WI38 (cell line): Measurements from ENCODE around the gene PSME3IP1.

Experiments
- H3K4me3 ChIP-seq: 2 replicates; pipeline ENCODE4 v1.5.1; 2011; ENCODE audit warnings: low read depth, mild to moderate bottlenecking, control low read depth, low read length
- TF ChIP-seq, protein P1 (sequence below): IDR thresholded peaks from 2 replicates; pipeline ENCODE4 v1.5.1; 2012; ENCODE audit warnings: low read depth, mild to moderate bottlenecking, control low read depth, low read length

Gene PSME3IP1, protein sequence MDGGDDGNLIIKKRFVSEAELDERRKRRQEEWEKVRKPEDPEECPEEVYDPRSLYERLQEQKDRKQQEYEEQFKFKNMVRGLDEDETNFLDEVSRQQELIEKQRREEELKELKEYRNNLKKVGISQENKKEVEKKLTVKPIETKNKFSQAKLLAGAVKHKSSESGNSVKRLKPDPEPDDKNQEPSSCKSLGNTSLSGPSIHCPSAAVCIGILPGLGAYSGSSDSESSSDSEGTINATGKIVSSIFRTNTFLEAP

DNA sequence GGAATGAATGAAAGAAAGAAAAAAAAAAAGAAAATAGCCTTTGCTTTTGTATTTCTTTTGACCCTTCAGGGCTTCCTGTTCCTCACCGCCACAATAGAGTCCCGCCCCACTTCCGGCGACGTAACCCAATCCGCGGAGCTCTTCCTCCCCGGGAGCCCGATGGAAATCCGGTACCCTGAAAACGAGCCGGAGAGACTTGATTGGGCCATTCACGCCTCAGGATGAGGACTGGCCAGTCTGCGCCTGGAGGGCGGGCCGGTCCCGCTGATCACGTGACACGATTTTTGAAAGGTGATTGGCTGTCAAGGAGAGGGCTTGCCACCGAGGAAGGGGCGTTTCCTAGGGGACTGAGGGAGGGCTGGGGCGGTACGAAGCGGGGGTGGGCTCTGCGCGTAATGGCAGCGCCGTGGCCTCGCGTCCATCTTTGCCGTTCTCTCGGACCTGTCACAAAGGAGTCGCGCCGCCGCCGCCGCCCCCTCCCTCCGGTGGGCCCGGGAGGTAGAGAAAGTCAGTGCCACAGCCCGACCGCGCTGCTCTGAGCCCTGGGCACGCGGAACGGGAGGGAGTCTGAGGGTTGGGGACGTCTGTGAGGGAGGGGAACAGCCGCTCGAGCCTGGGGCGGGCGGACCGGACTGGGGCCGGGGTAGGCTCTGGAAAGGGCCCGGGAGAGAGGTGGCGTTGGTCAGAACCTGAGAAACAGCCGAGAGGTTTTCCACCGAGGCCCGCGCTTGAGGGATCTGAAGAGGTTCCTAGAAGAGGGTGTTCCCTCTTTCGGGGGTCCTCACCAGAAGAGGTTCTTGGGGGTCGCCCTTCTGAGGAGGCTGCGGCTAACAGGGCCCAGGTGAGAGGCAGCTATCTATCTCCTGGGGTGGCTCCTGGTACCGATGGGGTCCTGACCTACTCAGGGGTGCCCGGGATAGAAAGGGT is at the start of gene PSME3IP1, which contains the start of gene RSPRY1:
Gene PSME3IP1 (minus strand): TSS at position 95 of the 927 bp plus-strand sequence. CDS start 12,185 bp downstream, outside the sequence.
Gene RSPRY1 (plus strand): TSS at position 385 of the 927 bp plus-strand sequence. CDS start 18,330 bp downstream, outside the sequence.
- TF ChIP-seq, protein P1, sequence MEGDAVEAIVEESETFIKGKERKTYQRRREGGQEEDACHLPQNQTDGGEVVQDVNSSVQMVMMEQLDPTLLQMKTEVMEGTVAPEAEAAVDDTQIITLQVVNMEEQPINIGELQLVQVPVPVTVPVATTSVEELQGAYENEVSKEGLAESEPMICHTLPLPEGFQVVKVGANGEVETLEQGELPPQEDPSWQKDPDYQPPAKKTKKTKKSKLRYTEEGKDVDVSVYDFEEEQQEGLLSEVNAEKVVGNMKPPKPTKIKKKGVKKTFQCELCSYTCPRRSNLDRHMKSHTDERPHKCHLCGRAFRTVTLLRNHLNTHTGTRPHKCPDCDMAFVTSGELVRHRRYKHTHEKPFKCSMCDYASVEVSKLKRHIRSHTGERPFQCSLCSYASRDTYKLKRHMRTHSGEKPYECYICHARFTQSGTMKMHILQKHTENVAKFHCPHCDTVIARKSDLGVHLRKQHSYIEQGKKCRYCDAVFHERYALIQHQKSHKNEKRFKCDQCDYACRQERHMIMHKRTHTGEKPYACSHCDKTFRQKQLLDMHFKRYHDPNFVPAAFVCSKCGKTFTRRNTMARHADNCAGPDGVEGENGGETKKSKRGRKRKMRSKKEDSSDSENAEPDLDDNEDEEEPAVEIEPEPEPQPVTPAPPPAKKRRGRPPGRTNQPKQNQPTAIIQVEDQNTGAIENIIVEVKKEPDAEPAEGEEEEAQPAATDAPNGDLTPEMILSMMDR = no peak
- H3K4me3 ChIP-seq = peak within 1 kb of the TSS; percentile 97

DNA sequence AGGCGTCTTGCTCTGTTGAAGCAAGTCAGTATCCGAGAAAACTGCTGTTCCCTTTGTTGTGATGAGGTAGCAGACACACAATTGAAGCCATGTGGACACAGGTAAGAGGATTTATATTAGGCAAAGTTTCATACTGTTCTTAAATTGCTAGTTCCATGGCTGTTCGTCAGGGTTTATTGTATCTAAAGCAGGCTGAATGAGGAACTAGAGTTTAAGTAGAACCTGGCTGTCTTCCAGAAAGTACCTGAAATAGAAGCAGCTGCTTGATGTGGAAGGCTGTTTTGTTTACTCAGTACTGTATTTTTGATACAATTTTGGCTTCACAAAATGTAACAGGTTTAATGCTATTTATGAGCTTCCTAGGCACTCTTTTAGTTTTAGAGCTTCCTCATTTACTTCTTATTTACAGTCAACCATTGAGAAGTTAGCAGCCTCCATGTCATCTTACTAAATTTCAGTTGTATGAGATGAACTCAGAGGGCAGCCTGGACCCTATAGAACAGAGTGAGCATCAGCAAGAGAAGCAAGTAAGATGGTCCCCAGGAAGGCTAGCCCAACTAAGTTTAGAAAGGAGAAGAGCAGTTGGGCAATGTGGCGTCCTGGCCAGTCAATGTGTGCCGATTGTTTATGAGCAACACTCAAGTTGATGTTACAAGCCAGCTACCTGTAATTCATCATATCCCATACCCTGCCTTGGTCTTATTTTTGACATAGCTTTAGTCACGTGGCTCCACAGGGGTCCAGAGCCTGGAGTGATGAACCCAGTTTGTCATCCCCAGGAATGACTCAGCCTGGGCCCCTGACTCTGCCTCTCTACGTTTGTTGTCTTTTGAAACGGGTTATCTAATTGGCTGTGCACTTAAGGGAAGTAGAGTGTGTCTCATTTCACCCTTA is 49.5 kb upstream of the PSME3IP1 start:
- TF ChIP-seq, protein P1 = no peak
- H3K4me3 ChIP-seq = no peak overlapping the region

DNA sequence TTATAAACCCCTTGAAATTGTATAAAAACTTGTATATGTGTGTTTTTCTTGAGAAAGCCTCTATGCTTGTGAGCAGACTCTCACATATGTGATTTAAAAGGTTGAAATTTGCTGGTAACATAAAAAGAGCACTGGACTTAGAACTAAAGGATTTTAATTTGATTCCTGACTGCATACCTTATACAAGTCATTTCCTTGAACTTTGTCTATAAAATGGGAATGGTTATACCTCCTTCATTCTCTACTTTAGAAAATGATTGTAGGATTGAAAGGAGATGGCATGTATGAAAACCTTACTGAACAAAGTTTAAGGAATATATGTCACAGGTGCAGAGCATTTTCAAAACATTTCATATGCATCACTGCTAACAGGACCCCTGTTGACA is 48.9 kb upstream of the PSME3IP1 start:
- no peak overlapping the region for H3K4me3 ChIP-seq
- TF ChIP-seq, protein P1 = no peak

DNA sequence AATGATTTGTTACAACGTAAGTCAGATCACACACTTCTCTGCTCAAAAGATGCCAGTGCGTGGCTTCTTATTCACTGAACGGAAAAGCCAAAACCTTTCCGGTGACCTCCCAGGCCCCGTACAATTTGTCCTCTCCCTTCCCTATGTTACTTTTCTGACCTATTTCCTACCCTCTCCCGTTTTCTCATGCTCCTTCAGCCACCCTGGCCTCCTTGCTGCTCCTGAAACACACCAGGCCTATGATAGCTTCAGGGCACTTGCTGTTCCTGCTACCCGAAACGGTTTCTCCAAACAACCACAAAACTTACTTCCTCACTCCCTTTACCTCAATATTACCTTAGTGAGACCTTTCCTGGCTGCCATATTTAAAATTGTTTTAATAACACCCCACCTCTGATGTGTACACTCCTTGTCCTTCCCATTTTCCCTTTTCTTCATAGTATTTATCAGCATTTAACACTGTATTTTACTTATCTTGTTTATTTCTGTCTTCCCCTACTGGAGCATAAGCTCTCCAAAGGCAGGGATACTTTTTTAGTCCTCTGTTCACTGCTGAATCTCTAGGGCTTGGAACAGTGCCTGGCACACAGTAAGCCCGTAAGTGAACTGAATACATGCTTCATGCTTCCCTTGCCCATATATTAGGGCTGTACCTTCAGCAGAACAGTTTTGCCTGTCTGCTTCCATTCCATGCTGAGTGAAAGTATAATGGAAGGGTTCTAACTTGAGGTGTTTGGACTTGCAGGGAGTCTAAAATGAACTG is 48.3 kb upstream of the PSME3IP1 start:
- TF ChIP-seq, protein P1 = no peak
- H3K4me3 ChIP-seq = no peak overlapping the region

DNA sequence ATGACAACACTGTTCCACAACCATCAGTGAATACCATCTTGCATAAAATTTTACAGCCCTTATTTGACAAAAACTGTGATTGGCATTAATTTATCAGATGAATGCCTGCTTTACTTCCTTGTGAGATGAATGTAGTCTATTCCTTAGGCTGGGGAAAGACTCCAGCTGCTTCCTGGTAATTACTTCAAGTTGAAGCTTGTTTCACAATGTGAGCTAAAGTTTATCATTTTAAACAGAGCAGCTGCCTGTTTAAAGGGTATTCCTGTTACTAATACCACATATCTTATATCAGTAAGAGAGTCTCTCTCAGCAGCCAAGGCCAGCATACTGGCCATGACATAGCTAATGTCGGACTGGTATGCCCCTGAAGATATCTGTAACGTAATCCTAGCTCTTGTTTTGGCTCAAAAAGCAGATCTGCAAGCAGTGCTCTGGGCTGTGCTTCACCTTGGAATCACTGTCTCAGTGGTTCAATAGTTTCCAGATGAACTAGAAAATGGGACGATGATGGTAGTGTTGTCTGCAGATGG is 46.0 kb upstream of the PSME3IP1 start:
- no peak overlapping the region for H3K4me3 ChIP-seq
- TF ChIP-seq, protein P1 = no peak

DNA sequence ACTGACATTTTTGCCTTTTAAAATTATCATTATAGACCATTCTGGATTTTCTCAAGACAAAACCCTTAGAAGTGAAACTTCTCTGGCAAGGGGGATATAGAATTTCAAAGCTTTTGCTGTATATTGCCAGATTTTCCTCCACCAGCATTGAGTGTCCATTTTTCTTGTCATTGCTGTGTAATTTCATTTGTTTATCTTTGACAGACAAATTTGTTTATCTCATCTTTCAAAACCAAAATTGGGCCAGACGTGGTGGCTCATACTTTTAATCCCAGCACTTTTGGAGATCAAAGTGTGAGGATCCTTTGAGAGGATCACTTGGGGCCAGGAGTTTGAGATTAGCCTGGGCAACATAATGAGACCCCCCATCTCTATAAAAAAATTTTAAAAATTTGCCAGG is 43.2 kb upstream of the PSME3IP1 start:
- TF ChIP-seq, protein P1 = no peak

More for the DNA sequence above, 43.2 kb upstream of the PSME3IP1 start:
- no peak overlapping the region for H3K4me3 ChIP-seq
